RPMI7951 (cell line): ENCODE measurements around the gene CEACAM21. TPM values are rescaled to one million over a fixed set of nuclear protein-coding genes. Genes with fewer than 3 reads are reported as not detected.
A peak's percentile ranks its signal among the peaks of the same experiment; 100 is the strongest.

Experiments
- DNase-seq: peaks from one replicate; pipeline ENCODE4 v3.0.0-alpha.2; 2012; ENCODE audit warnings: low read depth
- total RNA-seq: library from RNA; depleted of rRNA; stranded (reverse); fragments of >200 nt; shearing (Covaris generic); gene quantifications from 2 replicates; pipeline ENCODE4 v1.2.3, GENCODE V29; 2014

CEACAM21 gene
- total RNA-seq, 1 experiment from 2014 or later = not detected

- DNase-seq = no peak
These were observed 10.1 kb downstream of the CEACAM21 start for GRCh38 chr19:41586064-41586463.

- DNase-seq = no peak
These were observed 11.3 kb downstream of the CEACAM21 start for GRCh38 chr19:41587101-41587837.

GRCh38 chr19:41587838-41588210 is 11.9 kb downstream of the CEACAM21 start:
- DNase-seq = no peak

GRCh38 chr19:41588497-41589209 is 12.7 kb downstream of the CEACAM21 start:
- DNase-seq = peak; percentile 39

GRCh38 chr19:41589371-41589770 is 13.4 kb downstream of the CEACAM21 start:
- no peak for DNase-seq

GRCh38 chr19:41590936-41591335 is 15.0 kb downstream of the CEACAM21 start:
- no peak for DNase-seq

GRCh38 chr19:41591951-41592562 is 16.1 kb downstream of the CEACAM21 start:
- DNase-seq = no peak

- peak; percentile 83 for DNase-seq
These were observed 19.4 kb downstream of the CEACAM21 start for GRCh38 chr19:41595258-41595889.

- no peak for DNase-seq
These were observed 19.9 kb downstream of the CEACAM21 start for GRCh38 chr19:41595890-41596280.

GRCh38 chr19:41597600-41598041 is 21.7 kb downstream of the CEACAM21 start:
- peak; percentile 66 for DNase-seq

GRCh38 chr19:41599175-41599966 is 23.4 kb downstream of the CEACAM21 start:
- no peak for DNase-seq

- no peak for DNase-seq
These were observed 25.8 kb downstream of the CEACAM21 start for GRCh38 chr19:41601771-41602170.

GRCh38 chr19:41604831-41605230 is 28.9 kb downstream of the CEACAM21 start:
- no peak for DNase-seq

GRCh38 chr19:41606215-41606837 is 30.4 kb downstream of the CEACAM21 start:
- DNase-seq = no peak

- DNase-seq = no peak
These were observed 31.7 kb downstream of the CEACAM21 start for GRCh38 chr19:41607668-41608067.

GRCh38 chr19:41610789-41611188 is 34.8 kb downstream of the CEACAM21 start:
- no peak for DNase-seq

- no peak for DNase-seq
These were observed 36.5 kb downstream of the CEACAM21 start for GRCh38 chr19:41612483-41612882.

GRCh38 chr19:41615207-41615606 is 39.2 kb downstream of the CEACAM21 start:
- no peak for DNase-seq

- DNase-seq = peak; percentile 24
These were observed 41.0 kb downstream of the CEACAM21 start for GRCh38 chr19:41616792-41617621.
